ENCODE results near the gene OR10D3. TPM values are rescaled to one million over a fixed set of nuclear protein-coding genes. Genes with fewer than 3 reads are reported as not detected.

The OR10D3 gene
- total and polyA plus RNA-seq, 2 of the 13 experiments (the other 11 are each of a cell fraction or from before 2014, with no cell fraction given), result not detected

DNA sequence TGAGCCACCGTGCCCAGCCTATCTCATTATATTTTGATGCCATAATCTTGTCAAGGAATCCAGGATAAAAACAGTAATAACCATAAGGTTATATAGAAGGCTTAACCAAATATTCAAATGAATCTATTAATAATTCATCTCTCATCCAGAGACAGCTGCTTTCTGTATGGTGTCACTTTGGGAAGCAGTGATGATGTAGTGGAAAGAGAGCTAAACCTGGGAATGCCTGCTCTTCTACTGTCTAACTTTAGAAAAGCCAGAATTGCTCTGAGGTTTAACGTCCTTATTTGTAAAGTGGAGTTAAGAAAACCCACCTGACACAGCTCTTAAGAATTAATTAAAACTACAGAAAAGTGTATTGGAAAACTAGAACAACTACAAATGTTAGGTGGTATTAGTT, 29.3 kb upstream of the OR10D3 start (continued):
- TF ChIP-seq, protein P1, sequence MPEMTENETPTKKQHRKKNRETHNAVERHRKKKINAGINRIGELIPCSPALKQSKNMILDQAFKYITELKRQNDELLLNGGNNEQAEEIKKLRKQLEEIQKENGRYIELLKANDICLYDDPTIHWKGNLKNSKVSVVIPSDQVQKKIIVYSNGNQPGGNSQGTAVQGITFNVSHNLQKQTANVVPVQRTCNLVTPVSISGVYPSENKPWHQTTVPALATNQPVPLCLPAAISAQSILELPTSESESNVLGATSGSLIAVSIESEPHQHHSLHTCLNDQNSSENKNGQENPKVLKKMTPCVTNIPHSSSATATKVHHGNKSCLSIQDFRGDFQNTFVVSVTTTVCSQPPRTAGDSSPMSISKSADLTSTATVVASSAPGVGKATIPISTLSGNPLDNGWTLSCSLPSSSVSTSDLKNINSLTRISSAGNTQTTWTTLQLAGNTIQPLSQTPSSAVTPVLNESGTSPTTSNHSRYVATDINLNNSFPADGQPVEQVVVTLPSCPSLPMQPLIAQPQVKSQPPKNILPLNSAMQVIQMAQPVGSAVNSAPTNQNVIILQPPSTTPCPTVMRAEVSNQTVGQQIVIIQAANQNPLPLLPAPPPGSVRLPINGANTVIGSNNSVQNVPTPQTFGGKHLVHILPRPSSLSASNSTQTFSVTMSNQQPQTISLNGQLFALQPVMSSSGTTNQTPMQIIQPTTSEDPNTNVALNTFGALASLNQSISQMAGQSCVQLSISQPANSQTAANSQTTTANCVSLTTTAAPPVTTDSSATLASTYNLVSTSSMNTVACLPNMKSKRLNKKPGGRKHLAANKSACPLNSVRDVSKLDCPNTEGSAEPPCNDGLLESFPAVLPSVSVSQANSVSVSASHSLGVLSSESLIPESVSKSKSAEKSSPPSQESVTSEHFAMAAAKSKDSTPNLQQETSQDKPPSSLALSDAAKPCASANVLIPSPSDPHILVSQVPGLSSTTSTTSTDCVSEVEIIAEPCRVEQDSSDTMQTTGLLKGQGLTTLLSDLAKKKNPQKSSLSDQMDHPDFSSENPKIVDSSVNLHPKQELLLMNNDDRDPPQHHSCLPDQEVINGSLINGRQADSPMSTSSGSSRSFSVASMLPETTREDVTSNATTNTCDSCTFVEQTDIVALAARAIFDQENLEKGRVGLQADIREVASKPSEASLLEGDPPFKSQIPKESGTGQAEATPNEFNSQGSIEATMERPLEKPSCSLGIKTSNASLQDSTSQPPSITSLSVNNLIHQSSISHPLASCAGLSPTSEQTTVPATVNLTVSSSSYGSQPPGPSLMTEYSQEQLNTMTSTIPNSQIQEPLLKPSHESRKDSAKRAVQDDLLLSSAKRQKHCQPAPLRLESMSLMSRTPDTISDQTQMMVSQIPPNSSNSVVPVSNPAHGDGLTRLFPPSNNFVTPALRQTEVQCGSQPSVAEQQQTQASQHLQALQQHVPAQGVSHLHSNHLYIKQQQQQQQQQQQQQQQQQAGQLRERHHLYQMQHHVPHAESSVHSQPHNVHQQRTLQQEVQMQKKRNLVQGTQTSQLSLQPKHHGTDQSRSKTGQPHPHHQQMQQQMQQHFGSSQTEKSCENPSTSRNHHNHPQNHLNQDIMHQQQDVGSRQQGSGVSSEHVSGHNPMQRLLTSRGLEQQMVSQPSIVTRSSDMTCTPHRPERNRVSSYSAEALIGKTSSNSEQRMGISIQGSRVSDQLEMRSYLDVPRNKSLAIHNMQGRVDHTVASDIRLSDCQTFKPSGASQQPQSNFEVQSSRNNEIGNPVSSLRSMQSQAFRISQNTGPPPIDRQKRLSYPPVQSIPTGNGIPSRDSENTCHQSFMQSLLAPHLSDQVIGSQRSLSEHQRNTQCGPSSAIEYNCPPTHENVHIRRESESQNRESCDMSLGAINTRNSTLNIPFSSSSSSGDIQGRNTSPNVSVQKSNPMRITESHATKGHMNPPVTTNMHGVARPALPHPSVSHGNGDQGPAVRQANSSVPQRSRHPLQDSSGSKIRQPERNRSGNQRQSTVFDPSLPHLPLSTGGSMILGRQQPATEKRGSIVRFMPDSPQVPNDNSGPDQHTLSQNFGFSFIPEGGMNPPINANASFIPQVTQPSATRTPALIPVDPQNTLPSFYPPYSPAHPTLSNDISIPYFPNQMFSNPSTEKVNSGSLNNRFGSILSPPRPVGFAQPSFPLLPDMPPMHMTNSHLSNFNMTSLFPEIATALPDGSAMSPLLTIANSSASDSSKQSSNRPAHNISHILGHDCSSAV (CRISPR knock-in tag; IDR thresholded peaks at IDR 0.05; ENCODE audit: borderline replicate concordance), result no peak
- TF ChIP-seq JUND (CRISPR knock-in tag; IDR thresholded peaks at IDR 0.05), result no peak
- no peak for TF ChIP-seq ZNF331 (CRISPR knock-in tag; IDR thresholded peaks at IDR 0.05)
- no peak for TF ChIP-seq ERF (CRISPR knock-in tag; IDR thresholded peaks at IDR 0.05)
- TF ChIP-seq ZNF10 (CRISPR knock-in tag; IDR thresholded peaks at IDR 0.05; ENCODE audit: borderline replicate concordance, low read depth), result no peak

DNA sequence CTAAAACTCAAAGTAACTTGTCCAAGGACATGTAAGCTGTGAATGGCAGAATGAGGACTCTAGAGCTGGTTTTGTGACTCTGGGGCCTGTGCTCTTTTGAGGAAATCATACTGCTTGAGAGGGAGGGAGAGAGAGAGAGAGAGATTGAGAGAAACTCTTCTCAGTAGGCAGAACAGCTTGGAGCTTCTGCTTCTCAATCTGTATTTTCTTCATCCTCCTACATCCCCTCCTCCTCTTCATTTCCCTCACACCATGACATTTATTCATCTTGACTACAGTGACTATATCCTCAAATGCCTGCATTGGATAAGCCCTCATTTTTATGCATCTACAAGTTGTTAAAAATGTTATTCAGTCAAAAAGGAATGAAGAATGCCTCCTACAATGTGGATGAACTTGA, 23.7 kb upstream of the OR10D3 start:
- ChIA-PET CTCF (ENCODE audit: low intra/inter-chr PET ratio, low total read pairs) (no interaction called here), POLR2A (no interaction called here)
- no peaks in the 10 kb centered on the region for H3K9me3 ChIP-seq (ENCODE audit: low read length)
- H3K27ac ChIP-seq (ENCODE audit: extremely low read length, insufficient read depth, low read length), result no peak overlapping the region
- no peak overlapping the region for H2AFZ ChIP-seq (ENCODE audit: low read length)
- no peak overlapping the region for H3K4me3 ChIP-seq (replicated peaks in 1 of 3; ENCODE audit: insufficient read depth in 1 of 3, low read depth in 2 of 3, low read length in 3 of 3)
- BruUV-seq (replicated peaks), result no TSS peak
- ATAC-seq, result no peak
- H4K20me1 ChIP-seq (ENCODE audit: insufficient read depth, low read length), result no peaks in the 10 kb centered on the region
- H3K9ac ChIP-seq (ENCODE audit: insufficient read depth, low read depth, low read length), result no peak overlapping the region
- H3K4me2 ChIP-seq (ENCODE audit: low read depth, low read length), result no peak overlapping the region
- H3K36me3 ChIP-seq (replicated peaks in 1 of 2; ENCODE audit: control insufficient read depth in 1 of 2, insufficient read depth in 2 of 2, low read length in 2 of 2), result no peaks in the 10 kb centered on the region
- no peak for TF ChIP-seq PHF20 (CRISPR knock-in tag; IDR thresholded peaks at IDR 0.05)
- TF ChIP-seq MAF1 (CRISPR knock-in tag; IDR thresholded peaks at IDR 0.05; ENCODE audit: borderline replicate concordance), result no peak
- TF ChIP-seq HDAC1 (CRISPR knock-in tag; IDR thresholded peaks at IDR 0.05), result no peak
- TF ChIP-seq ZNF383 (CRISPR knock-in tag; IDR thresholded peaks at IDR 0.05; ENCODE audit: borderline replicate concordance), result no peak
- TF ChIP-seq FOXK1 (CRISPR knock-in tag; IDR thresholded peaks at IDR 0.05; ENCODE audit: borderline replicate concordance, low read depth), result no peak
- no peak for FAIRE-seq
- DNase-seq (ENCODE audit: low spot score), result no peak
- H3K27me3 ChIP-seq (ENCODE audit: control insufficient read depth in 1 of 2, insufficient read depth in 2 of 2, low read length in 2 of 2), result no peaks in the 10 kb centered on the region; a peak in 1 of 5 replicates
- no peaks in the 10 kb centered on the region for H3K4me1 ChIP-seq (ENCODE audit: insufficient read depth, low read length)
- in situ Hi-C loops (cut with HindIII; ENCODE audit: extremely low pct_ligation_motif_present, low pct_unique_long_range_greater_than_20kb) (no loop called here), intact Hi-C loops (cut with micrococcal nuclease; ENCODE audit: unreplicated experiment) (no loop called here)
- H3K79me2 ChIP-seq (ENCODE audit: insufficient read depth, low read length), result no peaks in the 10 kb centered on the region

All from HepG2 (cell line).